H1 (cell line): ENCODE data around the gene TACC2.
A peak's percentile ranks its signal among the peaks of the same experiment; 100 is the strongest.

Experiments used
- CHD2 ChIP-seq: IDR thresholded peaks from 2 replicates; pipeline ENCODE4 v1.6.1; 2012; ENCODE audit warnings: low read length, improper control_type of control experiment
- CREB1 ChIP-seq: IDR thresholded peaks from 2 replicates; pipeline ENCODE4 v1.6.1; 2012; ENCODE audit warnings: inconsistent platforms
- EP300 ChIP-seq, 2 experiments: IDR thresholded peaks; 1 replicate in 1 of 2; 2 replicates in 1 of 2; pipeline ENCODE4 v1.6.1; 2011 to 2012; ENCODE audit warnings: low read depth in 2 of 2, low read length in 2 of 2, mild to moderate bottlenecking in 2 of 2, borderline replicate concordance in 1 of 2, inconsistent platforms in 1 of 2, moderate library complexity in 1 of 2
- EZH2 ChIP-seq: fragments of 200-600 bp; sonication (generic); IDR thresholded peaks from 2 replicates; pipeline ENCODE4 v1.7.1; 2012; ENCODE audit warnings: low read depth, mild to moderate bottlenecking, moderate library complexity, low read length, inconsistent platforms; ENCODE audit not compliant: severe bottlenecking
- GABPA ChIP-seq: IDR thresholded peaks from 2 replicates; pipeline ENCODE4 v1.6.1; 2011; ENCODE audit warnings: mild to moderate bottlenecking, low read length, moderate library complexity, borderline replicate concordance; ENCODE audit not compliant: insufficient read depth
- MAFK ChIP-seq: IDR thresholded peaks from 2 replicates; pipeline ENCODE4 v1.6.1; 2012; ENCODE audit warnings: low read depth, mild to moderate bottlenecking, improper control_type of control experiment, low read length
- MAX ChIP-seq: IDR thresholded peaks from 2 replicates; pipeline ENCODE4 v1.6.1; 2012; ENCODE audit warnings: inconsistent platforms
- POLR2A ChIP-seq, 2 experiments: IDR thresholded peaks; 1 replicate in 1 of 2; 2 replicates in 1 of 2; pipeline ENCODE4 v1.6.1; 2011; ENCODE audit warnings: low read depth in 2 of 2, low read length in 2 of 2, mild to moderate bottlenecking in 2 of 2; ENCODE audit errors: control extremely low read depth in 1 of 2
- POLR2AphosphoS5 ChIP-seq: IDR thresholded peaks from 2 replicates; pipeline ENCODE4 v1.6.1; 2011; ENCODE audit warnings: low read depth, low read length
- RAD21 ChIP-seq, 2 experiments: IDR thresholded peaks in 1 of 2; conservative IDR thresholded peaks in 1 of 2; 2 replicates each; pipeline ENCODE4 v1.6.1; 2011; ENCODE audit warnings: low read depth in 2 of 2, low read length in 2 of 2, improper control_type of control experiment in 1 of 2, inconsistent platforms in 1 of 2, mild to moderate bottlenecking in 1 of 2, moderate library complexity in 1 of 2
- SRF ChIP-seq: IDR thresholded peaks from 2 replicates; pipeline ENCODE4 v1.6.1; 2011; ENCODE audit warnings: mild to moderate bottlenecking, low read depth, low read length, moderate library complexity
- TAF1 ChIP-seq: IDR thresholded peaks from 2 replicates; pipeline ENCODE4 v1.6.1; 2011; ENCODE audit warnings: mild to moderate bottlenecking, low read depth, low read length
- TCF12 ChIP-seq: IDR thresholded peaks from 2 replicates; pipeline ENCODE4 v1.6.1; 2011; ENCODE audit warnings: low read depth, mild to moderate bottlenecking, low read length
- TF ChIP-seq, protein P1 (sequence below), 3 experiments: IDR thresholded peaks; 1 replicate in 2 of 3; 2 replicates in 1 of 3; pipeline versions ENCODE4 v1.5.1 to v1.6.1; 2011; ENCODE audit warnings: low read length in 3 of 3, mild to moderate bottlenecking in 3 of 3, inconsistent platforms in 2 of 3, low read depth in 1 of 3, moderate library complexity in 1 of 3; ENCODE audit not compliant: insufficient read depth in 1 of 3; ENCODE audit errors: control extremely low read depth in 1 of 3

DNA sequence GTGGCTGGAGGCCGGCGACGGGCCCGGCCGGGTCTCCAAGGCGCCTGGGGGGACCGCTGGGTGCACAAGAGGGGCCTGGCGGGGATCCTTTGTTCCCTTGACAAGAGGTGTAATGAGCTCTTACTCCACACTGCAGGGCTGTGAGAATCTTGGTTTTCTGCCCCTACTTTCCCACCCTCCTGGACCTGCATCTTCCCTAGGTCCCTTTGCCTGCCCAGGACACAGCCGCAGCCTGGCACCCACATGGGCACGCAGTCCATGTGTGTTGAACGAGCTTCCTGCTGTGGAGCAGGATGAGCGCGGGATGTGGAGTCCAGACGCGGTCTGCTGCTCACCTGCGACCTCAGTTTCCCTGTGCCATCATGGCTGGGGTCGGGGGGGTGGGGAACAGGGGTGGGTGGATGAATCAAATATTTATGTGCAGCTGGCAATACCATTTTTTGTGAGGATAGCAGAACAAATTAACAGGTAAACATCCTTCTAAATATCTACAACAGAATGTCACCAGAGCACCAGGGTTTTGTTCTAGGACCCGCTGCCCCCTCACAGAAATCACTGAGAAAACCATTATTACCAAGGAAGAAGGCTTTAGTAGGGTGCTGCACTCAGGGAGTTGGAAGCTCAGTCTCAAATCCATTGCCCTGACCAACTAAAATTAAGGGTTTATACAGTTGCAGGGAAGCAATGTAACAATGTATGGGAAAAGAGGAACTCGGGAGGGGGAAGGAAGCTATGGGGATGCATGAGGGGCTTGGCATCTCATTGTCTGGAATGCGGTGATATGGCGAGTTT lies 13.5 kb upstream of the TACC2 start:
- TF ChIP-seq CHD2 (no peak), POLR2AphosphoS5 (no peak), TAF1 (no peak), CREB1 (no peak), EP300 (IDR thresholded peaks at IDR 0.05; ENCODE audit: borderline replicate concordance in 1 of 2, low read depth in 2 of 2, low read length in 2 of 2) (no peak), RAD21 (IDR thresholded peaks at IDR 0.05 in 1 of 2, conservative IDR thresholded peaks at IDR 0.05 in 1 of 2; ENCODE audit: low read depth in 2 of 2, low read length in 2 of 2) (no peak), POLR2A (IDR thresholded peaks at IDR 0.05; ENCODE audit: control extremely low read depth in 1 of 2, low read depth in 2 of 2, low read length in 2 of 2) (no peak; a peak in 1 of 3 replicates), SRF (no peak), EZH2 (no peak), TCF12 (no peak), GABPA (0 out of 2 replicates have a peak, but pooled peaks have one; percentile 14), MAX (no peak), MAFK (no peak)
- TF ChIP-seq, protein P1, sequence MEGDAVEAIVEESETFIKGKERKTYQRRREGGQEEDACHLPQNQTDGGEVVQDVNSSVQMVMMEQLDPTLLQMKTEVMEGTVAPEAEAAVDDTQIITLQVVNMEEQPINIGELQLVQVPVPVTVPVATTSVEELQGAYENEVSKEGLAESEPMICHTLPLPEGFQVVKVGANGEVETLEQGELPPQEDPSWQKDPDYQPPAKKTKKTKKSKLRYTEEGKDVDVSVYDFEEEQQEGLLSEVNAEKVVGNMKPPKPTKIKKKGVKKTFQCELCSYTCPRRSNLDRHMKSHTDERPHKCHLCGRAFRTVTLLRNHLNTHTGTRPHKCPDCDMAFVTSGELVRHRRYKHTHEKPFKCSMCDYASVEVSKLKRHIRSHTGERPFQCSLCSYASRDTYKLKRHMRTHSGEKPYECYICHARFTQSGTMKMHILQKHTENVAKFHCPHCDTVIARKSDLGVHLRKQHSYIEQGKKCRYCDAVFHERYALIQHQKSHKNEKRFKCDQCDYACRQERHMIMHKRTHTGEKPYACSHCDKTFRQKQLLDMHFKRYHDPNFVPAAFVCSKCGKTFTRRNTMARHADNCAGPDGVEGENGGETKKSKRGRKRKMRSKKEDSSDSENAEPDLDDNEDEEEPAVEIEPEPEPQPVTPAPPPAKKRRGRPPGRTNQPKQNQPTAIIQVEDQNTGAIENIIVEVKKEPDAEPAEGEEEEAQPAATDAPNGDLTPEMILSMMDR (IDR thresholded peaks at IDR 0.05; ENCODE audit: control extremely low read depth in 1 of 3, insufficient read depth in 1 of 3, low read depth in 1 of 3, low read length in 3 of 3) = no peak
